Measurements from ENCODE around the gene TRMT11.

GRCh38 chr6:125942672-125943527, 43.4 kb upstream of the TRMT11 start:
- TF ChIP-seq LARP7 (IDR thresholded peaks at IDR 0.05) (no peak), CTCF (IDR thresholded peaks at IDR 0.05 in 2 of 3, conservative IDR thresholded peaks at IDR 0.05 in 1 of 3; ENCODE audit: control insufficient read depth in 2 of 3, extremely low read depth in 1 of 3, insufficient read depth in 1 of 3, low read depth in 3 of 3, low read length in 3 of 3) (no peak)
